HG02884 (cell line): ENCODE measurements around the gene AFF2.

Experiments
- ATAC-seq: cut with Tn5 transposase; IDR thresholded peaks from one replicate; pipeline ENCODE4 v1.9.1; 2021; ENCODE audit warnings: mild to moderate bottlenecking, moderate library complexity; ENCODE audit not compliant: unreplicated experiment

Gene AFF2

GRCh38 chrX:148535639-148536038 lies 35.2 kb downstream of the AFF2 start:
- no peak for ATAC-seq

- no peak for ATAC-seq
These were observed 36.5 kb downstream of the AFF2 start for GRCh38 chrX:148536961-148537360.

GRCh38 chrX:148537556-148538182 lies 37.3 kb downstream of the AFF2 start:
- no peak for ATAC-seq

- no peak for ATAC-seq
These were observed 38.2 kb downstream of the AFF2 start for GRCh38 chrX:148538582-148538981.

GRCh38 chrX:148540114-148540513 lies 39.7 kb downstream of the AFF2 start:
- no peak for ATAC-seq

GRCh38 chrX:148540671-148541583 lies 40.5 kb downstream of the AFF2 start:
- no peak for ATAC-seq

GRCh38 chrX:148541584-148541940 lies 41.1 kb downstream of the AFF2 start:
- ATAC-seq, result no peak

GRCh38 chrX:148542481-148543255 lies 42.3 kb downstream of the AFF2 start:
- ATAC-seq, result no peak

- no peak for ATAC-seq
These were observed 52.4 kb downstream of the AFF2 start for GRCh38 chrX:148552775-148553174.

- no peak for ATAC-seq
These were observed 54.7 kb downstream of the AFF2 start for GRCh38 chrX:148555101-148555500.

GRCh38 chrX:148555571-148556243 lies 55.3 kb downstream of the AFF2 start:
- no peak for ATAC-seq

- ATAC-seq, result no peak
These were observed 56.1 kb downstream of the AFF2 start for GRCh38 chrX:148556498-148556897.

GRCh38 chrX:148562846-148563245 lies 62.4 kb downstream of the AFF2 start:
- no peak for ATAC-seq

- no peak for ATAC-seq
These were observed 66.8 kb downstream of the AFF2 start for GRCh38 chrX:148567229-148567628.

GRCh38 chrX:148567779-148568178 lies 67.4 kb downstream of the AFF2 start:
- ATAC-seq, result no peak

- no peak for ATAC-seq
These were observed 68.3 kb downstream of the AFF2 start for GRCh38 chrX:148568763-148569162.

- ATAC-seq, result no peak
These were observed 71.9 kb downstream of the AFF2 start for GRCh38 chrX:148572337-148572736.

- ATAC-seq, result no peak
These were observed 72.7 kb downstream of the AFF2 start for GRCh38 chrX:148573119-148573518.

GRCh38 chrX:148574237-148574973 lies 74.0 kb downstream of the AFF2 start:
- no peak for ATAC-seq

GRCh38 chrX:148576396-148576795 lies 76.0 kb downstream of the AFF2 start:
- no peak for ATAC-seq
